Central memory CD4-positive, alpha-beta T cell (primary cell): ENCODE measurements around the gene BLVRB.

Experiments
- DNase-seq: peaks from one replicate; pipeline ENCODE4 v3.0.0; 2022

Gene BLVRB

GRCh38 chr19:40398417-40399131, 67.0 kb downstream of the BLVRB start:
- DNase-seq = peak; percentile 48
